SKM-1 (cell line): ENCODE results near the gene PTPN13.

Experiments
- DNase-seq: peaks from one replicate; lab custom pipeline; 2025; ENCODE audit not compliant: unreplicated experiment; lab: John Stamatoyannopoulos, UW

Gene PTPN13

GRCh38 chr4:86853209-86853608 is 259.1 kb downstream of the PTPN13 start:
- no peak for DNase-seq

DNA sequence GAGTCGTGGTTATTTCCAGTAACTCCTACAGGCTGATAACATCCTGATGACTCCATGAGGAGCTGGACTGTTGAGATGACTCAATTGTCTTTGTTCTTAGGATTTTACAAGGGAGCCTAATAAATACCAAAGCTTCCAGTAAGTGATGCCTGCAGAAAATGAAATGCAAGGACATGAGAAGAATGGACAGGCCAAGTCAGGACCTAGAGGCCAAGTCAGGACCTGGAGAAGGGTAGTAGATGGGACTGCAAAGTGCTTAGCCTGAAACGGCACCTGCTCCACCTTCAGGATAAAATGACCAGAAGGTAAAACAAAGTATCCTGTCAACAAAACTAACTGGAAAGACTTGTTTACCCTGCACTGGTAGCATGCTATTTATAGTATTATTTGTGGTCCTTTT is 261.5 kb downstream of the PTPN13 start:
- DNase-seq = no peak

GRCh38 chr4:86856896-86857295 is 262.8 kb downstream of the PTPN13 start:
- no peak for DNase-seq

- no peak for DNase-seq
Measured at GRCh38 chr4:86857341-86858052, 263.4 kb downstream of the PTPN13 start.
